Measurements from ENCODE around the gene SLC22A23. TPM values are rescaled to one million over a fixed set of nuclear protein-coding genes. Genes with fewer than 3 reads are reported as not detected.

Gene SLC22A23
- total RNA-seq, 1 donor from 2014 or later = 0.95 TPM

DNA sequence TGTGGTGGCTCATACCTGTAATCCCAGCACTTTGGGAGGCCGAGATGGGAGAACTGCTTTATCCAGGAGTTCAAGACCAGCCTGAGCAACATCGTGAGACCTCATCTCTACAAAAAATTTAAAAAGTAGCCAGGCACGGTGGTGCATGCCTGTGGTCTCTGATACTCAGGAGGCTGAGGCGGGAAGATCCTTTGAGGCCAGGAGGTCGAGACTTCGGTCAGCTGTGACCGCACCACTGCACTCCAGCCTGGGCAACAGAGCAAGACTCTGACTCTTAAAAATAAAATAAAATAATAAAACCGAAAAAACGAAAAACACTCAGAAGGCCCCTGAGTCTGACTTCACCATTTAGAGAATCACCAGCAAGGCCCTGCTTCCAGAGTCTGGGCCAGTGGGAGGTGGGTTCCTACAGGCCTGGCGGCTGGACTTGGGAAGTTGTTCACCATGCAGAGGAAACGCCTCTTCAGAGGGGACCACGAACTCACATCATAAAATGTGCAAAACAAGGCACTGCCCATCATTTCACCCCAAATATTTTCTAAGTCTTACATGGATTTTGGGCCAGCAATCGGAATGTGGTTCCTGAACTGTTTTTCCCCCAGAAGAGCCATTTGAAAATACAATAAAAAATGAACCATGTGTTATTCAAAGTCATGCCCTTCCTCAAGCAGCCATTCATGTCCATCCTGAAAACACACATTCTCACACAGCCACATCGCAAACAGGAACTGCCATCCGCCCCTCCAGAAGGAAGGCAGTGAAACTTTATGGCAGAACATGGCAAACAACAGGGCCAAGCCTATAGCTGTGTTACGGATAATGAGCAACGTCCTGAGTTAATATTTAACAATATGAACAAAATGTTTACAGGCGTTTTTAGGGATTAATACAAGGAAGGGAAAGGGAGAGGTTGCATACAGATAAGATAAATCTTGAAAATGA lies 57.8 kb downstream of the SLC22A23 start:
- Mint-ChIP-seq H3K4me1 (peaks cover 11% of the 10 kb centered on the region), H3K36me3 (ENCODE audit: low read depth) (no peaks in the 10 kb centered on the region), H3K27ac (no peak overlapping the region), H3K27me3 (peaks cover 7% of the 10 kb centered on the region), H3K9me3 (no peaks in the 10 kb centered on the region), H3K4me3 (no peak overlapping the region)
- TF ChIP-seq, protein P1, sequence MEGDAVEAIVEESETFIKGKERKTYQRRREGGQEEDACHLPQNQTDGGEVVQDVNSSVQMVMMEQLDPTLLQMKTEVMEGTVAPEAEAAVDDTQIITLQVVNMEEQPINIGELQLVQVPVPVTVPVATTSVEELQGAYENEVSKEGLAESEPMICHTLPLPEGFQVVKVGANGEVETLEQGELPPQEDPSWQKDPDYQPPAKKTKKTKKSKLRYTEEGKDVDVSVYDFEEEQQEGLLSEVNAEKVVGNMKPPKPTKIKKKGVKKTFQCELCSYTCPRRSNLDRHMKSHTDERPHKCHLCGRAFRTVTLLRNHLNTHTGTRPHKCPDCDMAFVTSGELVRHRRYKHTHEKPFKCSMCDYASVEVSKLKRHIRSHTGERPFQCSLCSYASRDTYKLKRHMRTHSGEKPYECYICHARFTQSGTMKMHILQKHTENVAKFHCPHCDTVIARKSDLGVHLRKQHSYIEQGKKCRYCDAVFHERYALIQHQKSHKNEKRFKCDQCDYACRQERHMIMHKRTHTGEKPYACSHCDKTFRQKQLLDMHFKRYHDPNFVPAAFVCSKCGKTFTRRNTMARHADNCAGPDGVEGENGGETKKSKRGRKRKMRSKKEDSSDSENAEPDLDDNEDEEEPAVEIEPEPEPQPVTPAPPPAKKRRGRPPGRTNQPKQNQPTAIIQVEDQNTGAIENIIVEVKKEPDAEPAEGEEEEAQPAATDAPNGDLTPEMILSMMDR (IDR thresholded peaks at IDR 0.05) = no peak
- intact Hi-C loops (cut with micrococcal nuclease) = no loop called here
- CTCF ChIA-PET = no interaction called here
- ATAC-seq (ENCODE audit: low read depth) (no peak), DNase-seq (no peak)
- POLR2A ChIA-PET = no interaction called here

GRCh38 chr6:3398165-3398562 lies 58.7 kb downstream of the SLC22A23 start:
- Mint-ChIP-seq H3K4me1 (peaks cover 3% of the 10 kb centered on the region), H3K36me3 (ENCODE audit: low read depth) (no peaks in the 10 kb centered on the region), H3K4me3 (no peak overlapping the region), H3K9me3 (no peaks in the 10 kb centered on the region), H3K27me3 (no peaks in the 10 kb centered on the region), H3K27ac (no peak overlapping the region)
- DNase-seq = no peak
- CTCF ChIA-PET = no interaction called here
- ATAC-seq (ENCODE audit: low read depth) = no peak
- POLR2A ChIA-PET = no interaction called here
- intact Hi-C loops (cut with micrococcal nuclease) = no loop called here
- TF ChIP-seq, protein P1 (IDR thresholded peaks at IDR 0.05) = no peak

DNA sequence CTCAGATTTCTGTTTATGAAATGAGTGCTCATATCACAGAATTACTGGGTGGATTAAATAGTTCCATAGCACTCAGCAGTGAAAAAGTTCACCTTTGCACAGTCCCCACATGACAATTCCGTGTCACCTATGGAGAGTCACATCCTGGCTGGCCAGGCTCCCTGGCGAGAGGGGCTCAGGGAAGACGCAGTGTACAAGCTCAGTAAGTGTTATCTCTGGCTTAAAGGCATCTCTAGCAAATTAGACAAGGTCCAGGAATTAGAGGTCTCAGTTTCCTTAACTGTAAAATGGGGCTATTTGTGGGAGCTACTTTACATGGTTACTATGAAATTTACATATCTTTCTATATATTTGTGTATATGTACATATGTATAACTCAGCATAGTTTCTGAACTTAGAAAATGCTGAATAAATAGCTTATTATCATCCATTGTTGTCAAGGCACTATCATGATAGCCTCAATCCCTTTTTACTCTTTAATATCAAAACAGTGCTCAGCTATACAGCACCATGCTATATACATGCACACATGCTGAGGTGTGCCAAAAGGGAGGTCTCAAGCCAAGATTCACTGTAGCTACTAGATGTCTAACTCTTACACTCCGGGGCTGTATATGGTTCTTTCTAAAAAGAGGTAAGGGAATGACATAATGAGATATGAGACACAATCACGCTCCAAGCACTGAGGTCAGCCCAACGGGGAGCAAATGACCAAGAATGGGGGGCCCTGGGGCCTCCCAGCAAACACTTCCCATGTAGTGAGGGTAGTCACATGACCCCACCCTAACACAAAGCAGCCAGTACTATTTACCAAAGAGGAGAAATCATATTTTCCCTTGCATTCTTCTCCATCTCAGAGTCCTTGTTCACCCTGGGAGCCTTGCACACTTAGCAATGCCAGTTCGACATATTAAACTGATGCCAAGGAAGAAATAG lies 59.4 kb downstream of the SLC22A23 start:
- ATAC-seq (ENCODE audit: low read depth) = no peak
- no peak for DNase-seq
- TF ChIP-seq, protein P1 (IDR thresholded peaks at IDR 0.05) = no peak
- POLR2A ChIA-PET = no interaction called here
- H3K4me1 Mint-ChIP-seq = no peaks in the 10 kb centered on the region
- H3K36me3 Mint-ChIP-seq (ENCODE audit: low read depth) = no peaks in the 10 kb centered on the region
- no peak overlapping the region for H3K4me3 Mint-ChIP-seq
- H3K27me3 Mint-ChIP-seq = no peaks in the 10 kb centered on the region
- no peaks in the 10 kb centered on the region for H3K9me3 Mint-ChIP-seq
- intact Hi-C loops (cut with micrococcal nuclease) = no loop called here
- H3K27ac Mint-ChIP-seq = no peak overlapping the region
- CTCF ChIA-PET = no interaction called here

DNA sequence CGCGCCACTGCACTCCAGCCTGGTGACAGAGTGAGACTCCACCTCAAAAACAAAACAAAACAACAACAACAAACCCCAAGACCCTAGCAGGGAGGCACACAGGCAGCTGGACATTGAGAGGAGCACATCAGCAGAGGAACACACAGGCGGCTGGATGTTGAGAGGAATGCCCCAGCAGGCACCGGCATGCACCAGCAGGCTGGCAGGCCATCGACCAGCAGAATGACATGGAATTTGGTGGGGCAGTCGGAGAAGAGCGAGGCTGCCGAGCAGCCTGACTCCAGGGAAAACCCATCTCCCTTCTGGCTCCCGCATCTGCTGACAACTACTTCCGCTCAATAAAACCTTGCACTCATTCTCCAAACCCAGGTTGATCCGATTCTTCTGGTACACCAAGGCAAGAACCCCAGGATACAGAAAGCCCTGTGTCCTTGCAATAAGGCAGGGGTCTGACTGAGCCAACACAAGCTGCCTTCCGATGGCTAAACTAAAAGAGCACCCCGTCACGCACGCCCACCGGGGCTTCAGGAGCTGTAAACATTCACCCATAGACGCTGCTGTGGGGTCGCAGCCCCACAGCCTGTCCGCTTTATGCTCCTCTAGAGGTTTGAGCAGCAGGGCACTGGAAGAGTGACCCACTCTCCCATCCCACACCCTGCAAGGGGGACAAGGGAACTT lies 60.2 kb downstream of the SLC22A23 start:
- TF ChIP-seq, protein P1 (IDR thresholded peaks at IDR 0.05) = no peak
- CTCF ChIA-PET = no interaction called here
- Mint-ChIP-seq H3K4me1 (no peaks in the 10 kb centered on the region), H3K27ac (no peak overlapping the region), H3K4me3 (no peak overlapping the region), H3K27me3 (no peaks in the 10 kb centered on the region), H3K9me3 (no peaks in the 10 kb centered on the region), H3K36me3 (ENCODE audit: low read depth) (no peaks in the 10 kb centered on the region)
- ATAC-seq (ENCODE audit: low read depth) (no peak), DNase-seq (no peak)
- POLR2A ChIA-PET = no interaction called here
- intact Hi-C loops (cut with micrococcal nuclease) = no loop called here

Measured in activated B cell treated with CpG ODN at 0.5 μM for 24 hours (primary cell).